HL-60 (cell line): ENCODE data around the gene FCGBP.

Source experiments
- DNase-seq, 2 experiments: peaks; one replicate each; pipeline ENCODE4 v3.0.0-alpha.2; 2010 to 2020; ENCODE audit warnings: low read depth in 1 of 2, low spot score in 1 of 2
- H3K27ac ChIP-seq: fragments of 250-450 bp; sonication (Bioruptor Pico); replicated peaks from 2 replicates; pipeline ENCODE4 v1.5.1; 2020; ENCODE audit warnings: mild to moderate bottlenecking, moderate library complexity
- H3K27me3 ChIP-seq: fragments of 250-450 bp; sonication (Bioruptor Pico); 2 replicates; pipeline ENCODE4 v1.5.1; 2021; ENCODE audit warnings: mild to moderate bottlenecking, moderate library complexity; ENCODE audit not compliant: insufficient read depth, poor library complexity, severe bottlenecking
- H3K4me3 ChIP-seq: replicated peaks from 2 replicates; pipeline ENCODE4 v1.5.1; 2011; ENCODE audit warnings: mild to moderate bottlenecking, control low read depth, low read length; ENCODE audit not compliant: insufficient read depth
- GABPA ChIP-seq: IDR thresholded peaks from 2 replicates; pipeline ENCODE4 v1.6.1; 2012; ENCODE audit warnings: low read depth
- POLR2AphosphoS5 ChIP-seq: IDR thresholded peaks from 2 replicates; pipeline ENCODE4 v1.6.1; 2012; ENCODE audit warnings: low read depth
- SPI1 ChIP-seq: IDR thresholded peaks from 2 replicates; pipeline ENCODE4 v1.6.1; 2012; ENCODE audit warnings: low read depth, mild to moderate bottlenecking, borderline replicate concordance
- TF ChIP-seq, protein P1 (sequence below): IDR thresholded peaks from 2 replicates; pipeline ENCODE4 v1.6.1; 2012; ENCODE audit warnings: low read depth; ENCODE audit not compliant: insufficient replicate concordance
- TF ChIP-seq, protein P2 (sequence below): IDR thresholded peaks from one replicate; pipeline ENCODE4 v1.5.1; 2011; ENCODE audit warnings: low read length, control low read depth, inconsistent platforms; ENCODE audit not compliant: insufficient read depth

Gene FCGBP

DNA sequence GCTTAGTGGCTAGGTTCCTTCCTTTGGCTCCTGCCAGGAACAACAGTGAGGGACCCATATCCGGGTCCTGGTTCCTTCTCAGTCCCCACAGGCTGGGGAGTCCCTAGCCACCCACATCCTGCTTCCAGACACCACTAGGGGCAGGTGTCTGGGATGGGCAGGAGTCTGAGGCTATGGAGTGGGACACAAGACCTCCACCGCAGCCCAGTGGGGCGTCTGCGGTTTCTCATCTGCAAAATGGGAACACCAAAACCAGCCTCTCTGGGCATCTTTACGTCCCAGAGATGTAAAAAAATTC lies 879 bp upstream of the FCGBP start:
- Histone ChIP-seq H3K27me3 (peaks cover 16% of the 10 kb centered on the region), H3K27ac (no peak overlapping the region), H3K4me3 (no peak overlapping the region)
- DNase-seq = no peak
- TF ChIP-seq POLR2AphosphoS5 (no peak), SPI1 (no peak), GABPA (no peak)
- TF ChIP-seq, protein P1, sequence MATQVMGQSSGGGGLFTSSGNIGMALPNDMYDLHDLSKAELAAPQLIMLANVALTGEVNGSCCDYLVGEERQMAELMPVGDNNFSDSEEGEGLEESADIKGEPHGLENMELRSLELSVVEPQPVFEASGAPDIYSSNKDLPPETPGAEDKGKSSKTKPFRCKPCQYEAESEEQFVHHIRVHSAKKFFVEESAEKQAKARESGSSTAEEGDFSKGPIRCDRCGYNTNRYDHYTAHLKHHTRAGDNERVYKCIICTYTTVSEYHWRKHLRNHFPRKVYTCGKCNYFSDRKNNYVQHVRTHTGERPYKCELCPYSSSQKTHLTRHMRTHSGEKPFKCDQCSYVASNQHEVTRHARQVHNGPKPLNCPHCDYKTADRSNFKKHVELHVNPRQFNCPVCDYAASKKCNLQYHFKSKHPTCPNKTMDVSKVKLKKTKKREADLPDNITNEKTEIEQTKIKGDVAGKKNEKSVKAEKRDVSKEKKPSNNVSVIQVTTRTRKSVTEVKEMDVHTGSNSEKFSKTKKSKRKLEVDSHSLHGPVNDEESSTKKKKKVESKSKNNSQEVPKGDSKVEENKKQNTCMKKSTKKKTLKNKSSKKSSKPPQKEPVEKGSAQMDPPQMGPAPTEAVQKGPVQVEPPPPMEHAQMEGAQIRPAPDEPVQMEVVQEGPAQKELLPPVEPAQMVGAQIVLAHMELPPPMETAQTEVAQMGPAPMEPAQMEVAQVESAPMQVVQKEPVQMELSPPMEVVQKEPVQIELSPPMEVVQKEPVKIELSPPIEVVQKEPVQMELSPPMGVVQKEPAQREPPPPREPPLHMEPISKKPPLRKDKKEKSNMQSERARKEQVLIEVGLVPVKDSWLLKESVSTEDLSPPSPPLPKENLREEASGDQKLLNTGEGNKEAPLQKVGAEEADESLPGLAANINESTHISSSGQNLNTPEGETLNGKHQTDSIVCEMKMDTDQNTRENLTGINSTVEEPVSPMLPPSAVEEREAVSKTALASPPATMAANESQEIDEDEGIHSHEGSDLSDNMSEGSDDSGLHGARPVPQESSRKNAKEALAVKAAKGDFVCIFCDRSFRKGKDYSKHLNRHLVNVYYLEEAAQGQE = no peak
- TF ChIP-seq, protein P2, sequence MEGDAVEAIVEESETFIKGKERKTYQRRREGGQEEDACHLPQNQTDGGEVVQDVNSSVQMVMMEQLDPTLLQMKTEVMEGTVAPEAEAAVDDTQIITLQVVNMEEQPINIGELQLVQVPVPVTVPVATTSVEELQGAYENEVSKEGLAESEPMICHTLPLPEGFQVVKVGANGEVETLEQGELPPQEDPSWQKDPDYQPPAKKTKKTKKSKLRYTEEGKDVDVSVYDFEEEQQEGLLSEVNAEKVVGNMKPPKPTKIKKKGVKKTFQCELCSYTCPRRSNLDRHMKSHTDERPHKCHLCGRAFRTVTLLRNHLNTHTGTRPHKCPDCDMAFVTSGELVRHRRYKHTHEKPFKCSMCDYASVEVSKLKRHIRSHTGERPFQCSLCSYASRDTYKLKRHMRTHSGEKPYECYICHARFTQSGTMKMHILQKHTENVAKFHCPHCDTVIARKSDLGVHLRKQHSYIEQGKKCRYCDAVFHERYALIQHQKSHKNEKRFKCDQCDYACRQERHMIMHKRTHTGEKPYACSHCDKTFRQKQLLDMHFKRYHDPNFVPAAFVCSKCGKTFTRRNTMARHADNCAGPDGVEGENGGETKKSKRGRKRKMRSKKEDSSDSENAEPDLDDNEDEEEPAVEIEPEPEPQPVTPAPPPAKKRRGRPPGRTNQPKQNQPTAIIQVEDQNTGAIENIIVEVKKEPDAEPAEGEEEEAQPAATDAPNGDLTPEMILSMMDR = no peak

- DNase-seq = no peak
- H3K4me3 ChIP-seq = no peak overlapping the region
- TF ChIP-seq, protein P1 = no peak
- TF ChIP-seq GABPA = no peak
- no peaks in the 10 kb centered on the region for H3K27me3 ChIP-seq
- no peak overlapping the region for H3K27ac ChIP-seq
Measured at GRCh38 chr19:39929750-39930149, 4.7 kb downstream of the FCGBP start.

DNA sequence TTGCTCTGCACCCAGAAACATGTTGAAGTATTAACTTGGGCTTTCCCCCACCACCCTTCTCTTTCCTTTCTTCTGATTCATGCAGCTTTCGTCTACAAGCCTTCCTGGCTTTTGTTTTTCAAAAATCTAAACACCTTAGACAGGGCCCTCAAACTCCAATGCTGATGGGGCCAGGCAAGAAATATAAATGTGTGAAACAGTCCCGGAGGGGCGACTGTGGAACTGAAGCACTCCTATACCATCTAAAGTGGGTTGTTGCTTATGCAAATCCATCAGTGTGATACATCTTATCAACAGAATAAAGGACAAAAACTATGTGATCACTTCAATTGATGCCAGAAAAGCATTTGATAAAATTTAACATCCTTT lies 6.1 kb downstream of the FCGBP start:
- H3K27me3 ChIP-seq = no peaks in the 10 kb centered on the region
- TF ChIP-seq POLR2AphosphoS5 (no peak), GABPA (no peak), SPI1 (no peak)
- TF ChIP-seq, protein P2 = no peak
- TF ChIP-seq, protein P1 = no peak
- H3K27ac ChIP-seq = no peak overlapping the region
- no peak for DNase-seq
- H3K4me3 ChIP-seq = no peak overlapping the region
